DOHH2 (cell line): ENCODE results near the gene GATB.

ENCODE experiments used
- EZH2phosphoT487 ChIP-seq: fragments of 200-600 bp; sonication (generic); IDR thresholded peaks from 2 replicates; pipeline ENCODE4 v1.6.1; 2017; ENCODE audit warnings: borderline replicate concordance, mild to moderate bottlenecking, antibody characterized with exemption, low read length, moderate library complexity, mixed read lengths
- TF ChIP-seq, protein P1 (sequence below): fragments of 200-600 bp; sonication (generic); IDR thresholded peaks from one replicate; pipeline ENCODE4 v1.5.1; 2014; ENCODE audit warnings: antibody characterized with exemption, mild to moderate bottlenecking, low read depth, low read length; ENCODE audit not compliant: poor library complexity, severe bottlenecking

DNA sequence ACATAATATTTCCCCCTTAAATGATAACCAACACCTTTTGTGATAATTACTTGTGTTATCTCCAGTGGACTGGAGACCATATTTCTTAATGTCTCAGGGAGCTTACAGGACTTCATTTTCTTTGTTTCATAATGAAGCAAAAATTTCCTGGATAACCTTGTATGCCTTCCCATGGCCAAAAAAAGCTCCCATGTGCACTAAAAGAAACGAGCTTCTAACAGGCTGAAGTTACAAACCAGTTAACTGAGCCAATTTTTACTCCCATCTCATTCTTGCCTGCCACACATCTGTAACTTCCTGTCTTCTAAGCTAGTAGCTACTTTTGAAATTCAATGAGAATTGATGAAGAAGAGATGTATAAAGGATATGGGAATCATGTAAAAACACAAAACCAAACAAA lies 32.8 kb downstream of the GATB start:
- TF ChIP-seq, protein P1, sequence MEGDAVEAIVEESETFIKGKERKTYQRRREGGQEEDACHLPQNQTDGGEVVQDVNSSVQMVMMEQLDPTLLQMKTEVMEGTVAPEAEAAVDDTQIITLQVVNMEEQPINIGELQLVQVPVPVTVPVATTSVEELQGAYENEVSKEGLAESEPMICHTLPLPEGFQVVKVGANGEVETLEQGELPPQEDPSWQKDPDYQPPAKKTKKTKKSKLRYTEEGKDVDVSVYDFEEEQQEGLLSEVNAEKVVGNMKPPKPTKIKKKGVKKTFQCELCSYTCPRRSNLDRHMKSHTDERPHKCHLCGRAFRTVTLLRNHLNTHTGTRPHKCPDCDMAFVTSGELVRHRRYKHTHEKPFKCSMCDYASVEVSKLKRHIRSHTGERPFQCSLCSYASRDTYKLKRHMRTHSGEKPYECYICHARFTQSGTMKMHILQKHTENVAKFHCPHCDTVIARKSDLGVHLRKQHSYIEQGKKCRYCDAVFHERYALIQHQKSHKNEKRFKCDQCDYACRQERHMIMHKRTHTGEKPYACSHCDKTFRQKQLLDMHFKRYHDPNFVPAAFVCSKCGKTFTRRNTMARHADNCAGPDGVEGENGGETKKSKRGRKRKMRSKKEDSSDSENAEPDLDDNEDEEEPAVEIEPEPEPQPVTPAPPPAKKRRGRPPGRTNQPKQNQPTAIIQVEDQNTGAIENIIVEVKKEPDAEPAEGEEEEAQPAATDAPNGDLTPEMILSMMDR = no peak
- TF ChIP-seq EZH2phosphoT487 = no peak
